Keratinocyte (primary cell): ENCODE measurements around the gene CERKL. TPM values are rescaled to one million over a fixed set of nuclear protein-coding genes. Genes with fewer than 3 reads are reported as not detected.

Experiments used
- DNase-seq: peaks from one replicate; pipeline ENCODE4 v3.0.0-alpha.2; 2011; ENCODE audit warnings: low read depth, missing footprints, low spot score
- FAIRE-seq: peaks from 2 replicates; lab custom pipeline; 2011; peaks lifted over from hg19 to GRCh38; lab: Jason Lieb, UNC
- H2AFZ ChIP-seq: 2 replicates; pipeline ENCODE4 v1.6.0; 2012; ENCODE audit warnings: low read length, control low read depth, inconsistent platforms; ENCODE audit not compliant: control insufficient read depth
- H3K27ac ChIP-seq: 2 replicates; pipeline ENCODE4 v1.5.1; 2011; ENCODE audit warnings: low read length; ENCODE audit not compliant: control insufficient read depth, insufficient read depth
- H3K27me3 ChIP-seq: 3 replicates; pipeline ENCODE4 v1.6.0; 2011; ENCODE audit warnings: low read length; ENCODE audit not compliant: control insufficient read depth, insufficient read depth; ENCODE audit errors: extremely low read depth
- H3K36me3 ChIP-seq, 2 experiments: 2 replicates in 1 of 2; 3 replicates in 1 of 2; pipeline ENCODE4 v1.5.1; 2011; ENCODE audit warnings: low read length in 2 of 2, mild to moderate bottlenecking in 1 of 2; ENCODE audit not compliant: control insufficient read depth in 2 of 2, insufficient read depth in 2 of 2; ENCODE audit errors: extremely low read depth in 1 of 2
- H3K4me1 ChIP-seq: 3 replicates; pipeline ENCODE4 v1.5.1; 2011; ENCODE audit warnings: low read length; ENCODE audit not compliant: control insufficient read depth, insufficient read depth; ENCODE audit errors: extremely low read depth
- H3K4me2 ChIP-seq: 3 replicates; pipeline ENCODE4 v1.6.0; 2011; ENCODE audit warnings: low read depth, low read length; ENCODE audit not compliant: control insufficient read depth, insufficient read depth; ENCODE audit errors: extremely low read depth
- H3K4me3 ChIP-seq, 3 experiments: fragments of 200-600 bp in 1 of 3; sonication (generic) in 1 of 3; 2 replicates in 2 of 3; 3 replicates in 1 of 3; pipeline ENCODE4 v1.5.1; 2011 to 2016; ENCODE audit warnings: low read length in 3 of 3, mild to moderate bottlenecking in 3 of 3, control low read depth in 2 of 3, inconsistent platforms in 1 of 3, low read depth in 1 of 3, mixed read lengths in 1 of 3, mixed run types in 1 of 3, moderate library complexity in 1 of 3; ENCODE audit not compliant: control insufficient read depth in 2 of 3, insufficient read depth in 2 of 3; ENCODE audit errors: extremely low read depth in 1 of 3
- H3K79me2 ChIP-seq: 2 replicates; pipeline ENCODE4 v1.6.0; 2012; ENCODE audit warnings: low read length; ENCODE audit not compliant: control insufficient read depth, insufficient read depth
- H3K9ac ChIP-seq: 3 replicates; pipeline ENCODE4 v1.6.0; 2011; ENCODE audit warnings: low read length; ENCODE audit not compliant: control insufficient read depth, insufficient read depth; ENCODE audit errors: extremely low read depth
- H3K9me1 ChIP-seq: 3 replicates; pipeline ENCODE4 v1.6.0; 2011; ENCODE audit warnings: low read length; ENCODE audit not compliant: control insufficient read depth, insufficient read depth; ENCODE audit errors: extremely low read depth
- H3K9me3 ChIP-seq: 2 replicates; pipeline ENCODE4 v1.5.1; 2012; ENCODE audit warnings: low read depth, low read length; ENCODE audit not compliant: control insufficient read depth
- H4K20me1 ChIP-seq: 3 replicates; pipeline ENCODE4 v1.6.0; 2011; ENCODE audit warnings: low read length; ENCODE audit not compliant: control insufficient read depth, insufficient read depth; ENCODE audit errors: extremely low read depth
- CTCF ChIP-seq, 3 experiments: IDR thresholded peaks in 1 of 3; conservative IDR thresholded peaks in 1 of 3; optimal IDR thresholded peaks in 1 of 3; 2 replicates in 2 of 3; 3 replicates in 1 of 3; pipeline versions ENCODE3 to v1.5.1; 2011; ENCODE audit warnings: low read length in 3 of 3, mild to moderate bottlenecking in 3 of 3, moderate library complexity in 2 of 3, control low read depth in 1 of 3, inconsistent platforms in 1 of 3; ENCODE audit not compliant: insufficient read depth in 2 of 3; ENCODE audit errors: extremely low read depth in 1 of 3
- EZH2 ChIP-seq: IDR thresholded peaks from one replicate; pipeline ENCODE4 v1.6.1; 2012; ENCODE audit warnings: inconsistent platforms, mild to moderate bottlenecking, low read length, moderate library complexity
- dilution Hi-C: fragments of 300-500 bp; cut with MboI; formaldehyde crosslinking; loops from one replicate; pipeline ENCODE4 v1.7.0; 2020; ENCODE audit warnings: low sequenced_read_pairs; ENCODE audit not compliant: extremely low pct_ligation_motif_present
- polyA plus RNA-seq, 5 experiments: library from polyadenylated mRNA; depleted of rRNA in 3 of 5; stranded (reverse) in 3 of 5; stranded (forward) in 1 of 5; unstranded in 1 of 5; fragments of >200 nt; gene quantifications; 1 replicate in 1 of 5; 2 replicates in 3 of 5; 3 replicates in 1 of 5; pipeline versions ENCODE4 v1.2.1 to v1.2.3, GENCODE V29; 2011 to 2012; ENCODE audit warnings: missing spikeins in 2 of 5, low read depth in 1 of 5, low replicate concordance in 1 of 5

Gene CERKL
- polyA plus RNA-seq, 1 donor (not counting 4 experiments of a cell fraction or from before 2014, with no cell fraction given), result 0.03 TPM

GRCh38 chr2:181527058-181527457 is 129.8 kb downstream of the CERKL start:
- Histone ChIP-seq H3K9me3 (no peaks in the 10 kb centered on the region), H3K27me3 (no peaks in the 10 kb centered on the region), H3K4me3 (no peak overlapping the region), H2AFZ (no peak overlapping the region), H3K4me2 (no peak overlapping the region), H3K27ac (no peak overlapping the region), H3K36me3 (peaks cover 0 to 3% of the 10 kb centered on the region in 2 experiments), H3K79me2 (no peaks in the 10 kb centered on the region), H3K9me1 (no peaks in the 10 kb centered on the region), H4K20me1 (no peaks in the 10 kb centered on the region), H3K9ac (no peak overlapping the region), H3K4me1 (no peaks in the 10 kb centered on the region)
- TF ChIP-seq EZH2, result no peak
- no peak for TF ChIP-seq CTCF (optimal IDR thresholded peaks at IDR 0.05 in 1 of 3, IDR thresholded peaks at IDR 0.05 in 1 of 3, conservative IDR thresholded peaks at IDR 0.05 in 1 of 3; ENCODE audit: extremely low read depth in 1 of 3, insufficient read depth in 2 of 3, low read length in 3 of 3)
- dilution Hi-C loops, result no loop called here
- FAIRE-seq, result no peak
- no peak for DNase-seq

GRCh38 chr2:181526014-181526413 is 130.9 kb downstream of the CERKL start:
- dilution Hi-C loops, result no loop called here
- DNase-seq (no peak), FAIRE-seq (no peak)
- H4K20me1 ChIP-seq, result no peaks in the 10 kb centered on the region
- H3K27ac ChIP-seq, result no peak overlapping the region
- H3K4me1 ChIP-seq, result no peaks in the 10 kb centered on the region
- no peak for TF ChIP-seq CTCF (optimal IDR thresholded peaks at IDR 0.05 in 1 of 3, IDR thresholded peaks at IDR 0.05 in 1 of 3, conservative IDR thresholded peaks at IDR 0.05 in 1 of 3; ENCODE audit: extremely low read depth in 1 of 3, insufficient read depth in 2 of 3, low read length in 3 of 3)
- H3K4me2 ChIP-seq, result no peak overlapping the region
- no peak overlapping the region for H2AFZ ChIP-seq
- H3K9ac ChIP-seq, result no peak overlapping the region
- no peaks in the 10 kb centered on the region for H3K27me3 ChIP-seq
- H3K36me3 ChIP-seq, result peaks cover 0 to 3% of the 10 kb centered on the region in 2 experiments
- H3K9me1 ChIP-seq, result no peaks in the 10 kb centered on the region
- H3K4me3 ChIP-seq, result no peak overlapping the region
- H3K9me3 ChIP-seq, result no peaks in the 10 kb centered on the region
- no peaks in the 10 kb centered on the region for H3K79me2 ChIP-seq
